IPS-20b (cell line): ENCODE results near the gene CFI.
"Not testable (repeated sequence)": the region's sequence is repeated elsewhere in the genome, so short reads cannot be mapped to it uniquely, and the experiment has no call there.

Experiments used
- H3K27ac ChIP-seq: one replicate; pipeline ENCODE4 v1.5.1; 2013; ENCODE audit warnings: low read length
- H3K27me3 ChIP-seq: 2 replicates; pipeline ENCODE4 v1.6.1; 2013; ENCODE audit warnings: mild to moderate bottlenecking, low read length, inconsistent platforms; ENCODE audit not compliant: insufficient read depth
- H3K36me3 ChIP-seq: 2 replicates; pipeline ENCODE4 v1.6.1; 2013; ENCODE audit warnings: low read depth, mild to moderate bottlenecking, inconsistent platforms, low read length, moderate library complexity; ENCODE audit not compliant: insufficient read depth
- H3K4me1 ChIP-seq: 2 replicates; pipeline ENCODE4 v1.6.1; 2013; ENCODE audit warnings: mild to moderate bottlenecking, control low read depth, inconsistent platforms, low read length, moderate library complexity; ENCODE audit not compliant: insufficient read depth
- H3K4me3 ChIP-seq: 2 replicates; pipeline ENCODE4 v1.5.1; 2013; ENCODE audit warnings: mild to moderate bottlenecking, low read length, inconsistent platforms
- H3K9ac ChIP-seq: 2 replicates; pipeline ENCODE4 v1.6.1; 2013; ENCODE audit warnings: low read depth, mild to moderate bottlenecking, inconsistent platforms, low read length, moderate library complexity
- H3K9me3 ChIP-seq: 2 replicates; pipeline ENCODE4 v1.6.1; 2013; ENCODE audit warnings: mild to moderate bottlenecking, low read depth, low read length, inconsistent platforms; ENCODE audit not compliant: insufficient read depth

CFI gene

GRCh38 chr4:109786846-109787245 lies 15.0 kb downstream of the CFI start:
- no peak overlapping the region for H3K27ac ChIP-seq
- no peaks in the 10 kb centered on the region for H3K36me3 ChIP-seq
- H3K4me3 ChIP-seq: no peak overlapping the region
- no peaks in the 10 kb centered on the region for H3K27me3 ChIP-seq
- no peak overlapping the region for H3K9ac ChIP-seq
- no peaks in the 10 kb centered on the region for H3K4me1 ChIP-seq
- no peaks in the 10 kb centered on the region for H3K9me3 ChIP-seq

GRCh38 chr4:109782092-109782491 lies 19.7 kb downstream of the CFI start:
- H3K27me3 ChIP-seq, H3K9ac ChIP-seq, H3K36me3 ChIP-seq, H3K4me1 ChIP-seq, H3K4me3 ChIP-seq, H3K9me3 ChIP-seq, H3K27ac ChIP-seq: not testable (repeated sequence)

GRCh38 chr4:109764789-109765402 lies 36.9 kb downstream of the CFI start:
- no peak overlapping the region for H3K4me3 ChIP-seq
- H3K9ac ChIP-seq: no peak overlapping the region
- H3K27ac ChIP-seq: no peak overlapping the region
- no peaks in the 10 kb centered on the region for H3K36me3 ChIP-seq
- H3K9me3 ChIP-seq: no peaks in the 10 kb centered on the region
- H3K4me1 ChIP-seq: no peaks in the 10 kb centered on the region
- H3K27me3 ChIP-seq: no peaks in the 10 kb centered on the region

GRCh38 chr4:109764376-109764775 lies 37.4 kb downstream of the CFI start:
- H3K4me1 ChIP-seq: no peaks in the 10 kb centered on the region
- no peak overlapping the region for H3K4me3 ChIP-seq
- no peak overlapping the region for H3K27ac ChIP-seq
- no peaks in the 10 kb centered on the region for H3K36me3 ChIP-seq
- no peak overlapping the region for H3K9ac ChIP-seq
- H3K9me3 ChIP-seq: no peaks in the 10 kb centered on the region
- no peaks in the 10 kb centered on the region for H3K27me3 ChIP-seq

- no peaks in the 10 kb centered on the region for H3K4me1 ChIP-seq
- H3K4me3 ChIP-seq: no peak overlapping the region
- H3K27me3 ChIP-seq: no peaks in the 10 kb centered on the region
- H3K36me3 ChIP-seq: no peaks in the 10 kb centered on the region
- H3K9me3 ChIP-seq: no peaks in the 10 kb centered on the region
- no peak overlapping the region for H3K9ac ChIP-seq
- H3K27ac ChIP-seq: no peak overlapping the region
Measured at GRCh38 chr4:109760682-109761081, 41.1 kb downstream of the CFI start.

GRCh38 chr4:109755656-109756055 lies 46.1 kb downstream of the CFI start:
- no peaks in the 10 kb centered on the region for H3K4me1 ChIP-seq
- no peaks in the 10 kb centered on the region for H3K9me3 ChIP-seq
- H3K36me3 ChIP-seq: no peaks in the 10 kb centered on the region

GRCh38 chr4:109754093-109754857 lies 47.5 kb downstream of the CFI start:
- Histone ChIP-seq H3K27me3 (no peaks in the 10 kb centered on the region), H3K4me1 (no peaks in the 10 kb centered on the region), H3K9me3 (no peaks in the 10 kb centered on the region), H3K4me3 (no peak overlapping the region), H3K27ac (no peak overlapping the region), H3K36me3 (no peaks in the 10 kb centered on the region), H3K9ac (no peak overlapping the region)

More at GRCh38 chr4:109755656-109756055, 46.1 kb downstream of the CFI start:
- H3K4me3 ChIP-seq: no peak overlapping the region
- H3K27ac ChIP-seq: no peak overlapping the region
- H3K27me3 ChIP-seq: no peaks in the 10 kb centered on the region
- H3K9ac ChIP-seq: no peak overlapping the region

- Histone ChIP-seq H3K27ac (no peak overlapping the region), H3K4me1 (no peaks in the 10 kb centered on the region), H3K9ac (no peak overlapping the region), H3K9me3 (no peaks in the 10 kb centered on the region), H3K36me3 (no peaks in the 10 kb centered on the region), H3K4me3 (no peak overlapping the region), H3K27me3 (no peaks in the 10 kb centered on the region)
Measured at GRCh38 chr4:109752525-109752924, 49.3 kb downstream of the CFI start.

- Histone ChIP-seq H3K27ac (no peak overlapping the region), H3K9ac (no peak overlapping the region), H3K9me3 (no peaks in the 10 kb centered on the region), H3K27me3 (no peaks in the 10 kb centered on the region), H3K36me3 (no peaks in the 10 kb centered on the region), H3K4me3 (no peak overlapping the region), H3K4me1 (no peaks in the 10 kb centered on the region)
Measured at GRCh38 chr4:109751852-109752251, 49.9 kb downstream of the CFI start.

- no peak overlapping the region for H3K4me3 ChIP-seq
- H3K9me3 ChIP-seq: no peaks in the 10 kb centered on the region
- no peaks in the 10 kb centered on the region for H3K27me3 ChIP-seq
- no peak overlapping the region for H3K27ac ChIP-seq
- no peaks in the 10 kb centered on the region for H3K36me3 ChIP-seq
- no peak overlapping the region for H3K9ac ChIP-seq
- no peaks in the 10 kb centered on the region for H3K4me1 ChIP-seq
Measured at GRCh38 chr4:109750652-109751244, 51.1 kb downstream of the CFI start.

GRCh38 chr4:109749388-109750082 lies 52.3 kb downstream of the CFI start:
- Histone ChIP-seq H3K4me3 (no peak overlapping the region), H3K27me3 (no peaks in the 10 kb centered on the region), H3K4me1 (no peaks in the 10 kb centered on the region), H3K36me3 (no peaks in the 10 kb centered on the region), H3K27ac (no peak overlapping the region), H3K9ac (no peak overlapping the region), H3K9me3 (no peaks in the 10 kb centered on the region)
